ENCODE data around the gene MPND. TPM values are rescaled to one million over a fixed set of nuclear protein-coding genes. Genes with fewer than 3 reads are reported as not detected.

The MPND gene
- total and polyA plus RNA-seq, 2 of the 13 experiments (the other 11 are each of a cell fraction or from before 2014, with no cell fraction given) = 10.8 to 15.8 TPM

DNA sequence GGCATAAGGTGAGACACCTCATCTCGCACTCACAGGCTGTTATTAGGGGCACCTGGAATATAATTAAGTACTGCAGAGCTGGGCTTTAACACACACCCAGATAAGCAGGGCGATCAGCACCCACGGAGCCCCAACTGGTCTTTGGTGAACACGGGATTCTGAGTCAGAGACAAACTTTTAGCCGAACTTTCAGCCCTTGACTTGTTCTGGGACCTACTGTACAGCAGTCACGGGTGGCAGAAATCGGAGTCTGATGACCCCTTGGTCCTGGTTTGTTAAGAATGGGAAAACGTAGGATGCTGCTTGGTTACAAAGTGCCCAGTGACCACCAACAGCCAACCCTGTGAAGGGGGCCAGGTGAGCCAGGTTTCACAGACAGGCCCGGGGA, 47.9 kb downstream of the MPND start (continued):
- TF ChIP-seq, protein P1, sequence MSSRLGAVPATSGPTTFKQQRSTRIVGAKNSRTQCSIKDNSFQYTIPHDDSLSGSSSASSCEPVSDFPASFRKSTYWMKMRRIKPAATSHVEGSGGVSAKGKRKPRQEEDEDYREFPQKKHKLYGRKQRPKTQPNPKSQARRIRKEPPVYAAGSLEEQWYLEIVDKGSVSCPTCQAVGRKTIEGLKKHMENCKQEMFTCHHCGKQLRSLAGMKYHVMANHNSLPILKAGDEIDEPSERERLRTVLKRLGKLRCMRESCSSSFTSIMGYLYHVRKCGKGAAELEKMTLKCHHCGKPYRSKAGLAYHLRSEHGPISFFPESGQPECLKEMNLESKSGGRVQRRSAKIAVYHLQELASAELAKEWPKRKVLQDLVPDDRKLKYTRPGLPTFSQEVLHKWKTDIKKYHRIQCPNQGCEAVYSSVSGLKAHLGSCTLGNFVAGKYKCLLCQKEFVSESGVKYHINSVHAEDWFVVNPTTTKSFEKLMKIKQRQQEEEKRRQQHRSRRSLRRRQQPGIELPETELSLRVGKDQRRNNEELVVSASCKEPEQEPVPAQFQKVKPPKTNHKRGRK (CRISPR knock-in tag; IDR thresholded peaks at IDR 0.05) = no peak
- TF ChIP-seq AGO1 (IDR thresholded peaks at IDR 0.05; ENCODE audit: low read depth, low read length, poor library complexity, severe bottlenecking) (no peak), TBX2 (CRISPR knock-in tag; IDR thresholded peaks at IDR 0.05; ENCODE audit: borderline replicate concordance) (no peak), ZNF614 (CRISPR knock-in tag; IDR thresholded peaks at IDR 0.05; ENCODE audit: borderline replicate concordance) (no peak), HIVEP1 (CRISPR knock-in tag; IDR thresholded peaks at IDR 0.05) (0 out of 2 replicates have a peak, but pooled peaks have one; percentile 8), HMG20B (CRISPR knock-in tag; conservative IDR thresholded peaks at IDR 0.05) (no peak), ZFP90 (CRISPR knock-in tag; IDR thresholded peaks at IDR 0.05; ENCODE audit: borderline replicate concordance) (no peak), ZNF30 (CRISPR knock-in tag; IDR thresholded peaks at IDR 0.05) (no peak), TCF7 (IDR thresholded peaks at IDR 0.05; ENCODE audit: low read depth) (no peak)
- TF ChIP-seq, protein P2, sequence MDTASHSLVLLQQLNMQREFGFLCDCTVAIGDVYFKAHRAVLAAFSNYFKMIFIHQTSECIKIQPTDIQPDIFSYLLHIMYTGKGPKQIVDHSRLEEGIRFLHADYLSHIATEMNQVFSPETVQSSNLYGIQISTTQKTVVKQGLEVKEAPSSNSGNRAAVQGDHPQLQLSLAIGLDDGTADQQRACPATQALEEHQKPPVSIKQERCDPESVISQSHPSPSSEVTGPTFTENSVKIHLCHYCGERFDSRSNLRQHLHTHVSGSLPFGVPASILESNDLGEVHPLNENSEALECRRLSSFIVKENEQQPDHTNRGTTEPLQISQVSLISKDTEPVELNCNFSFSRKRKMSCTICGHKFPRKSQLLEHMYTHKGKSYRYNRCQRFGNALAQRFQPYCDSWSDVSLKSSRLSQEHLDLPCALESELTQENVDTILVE (CRISPR knock-in tag; IDR thresholded peaks at IDR 0.05) = no peak
- TF ChIP-seq, protein P3, sequence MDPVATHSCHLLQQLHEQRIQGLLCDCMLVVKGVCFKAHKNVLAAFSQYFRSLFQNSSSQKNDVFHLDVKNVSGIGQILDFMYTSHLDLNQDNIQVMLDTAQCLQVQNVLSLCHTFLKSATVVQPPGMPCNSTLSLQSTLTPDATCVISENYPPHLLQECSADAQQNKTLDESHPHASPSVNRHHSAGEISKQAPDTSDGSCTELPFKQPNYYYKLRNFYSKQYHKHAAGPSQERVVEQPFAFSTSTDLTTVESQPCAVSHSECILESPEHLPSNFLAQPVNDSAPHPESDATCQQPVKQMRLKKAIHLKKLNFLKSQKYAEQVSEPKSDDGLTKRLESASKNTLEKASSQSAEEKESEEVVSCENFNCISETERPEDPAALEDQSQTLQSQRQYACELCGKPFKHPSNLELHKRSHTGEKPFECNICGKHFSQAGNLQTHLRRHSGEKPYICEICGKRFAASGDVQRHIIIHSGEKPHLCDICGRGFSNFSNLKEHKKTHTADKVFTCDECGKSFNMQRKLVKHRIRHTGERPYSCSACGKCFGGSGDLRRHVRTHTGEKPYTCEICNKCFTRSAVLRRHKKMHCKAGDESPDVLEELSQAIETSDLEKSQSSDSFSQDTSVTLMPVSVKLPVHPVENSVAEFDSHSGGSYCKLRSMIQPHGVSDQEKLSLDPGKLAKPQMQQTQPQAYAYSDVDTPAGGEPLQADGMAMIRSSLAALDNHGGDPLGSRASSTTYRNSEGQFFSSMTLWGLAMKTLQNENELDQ (CRISPR knock-in tag; IDR thresholded peaks at IDR 0.05; ENCODE audit: borderline replicate concordance) = no peak

All from HepG2 (cell line).